Measurements from ENCODE around the gene CSNK1D. TPM values are rescaled to one million over a fixed set of nuclear protein-coding genes. Genes with fewer than 3 reads are reported as not detected.
A peak's percentile ranks its signal among the peaks of the same experiment; 100 is the strongest.

CSNK1D gene
- total and polyA plus RNA-seq, 10 of the 15 experiments (the other 5 are each of a cell fraction or from before 2014, with no cell fraction given) = 5.7 to 105 (median 58.1) TPM

DNA sequence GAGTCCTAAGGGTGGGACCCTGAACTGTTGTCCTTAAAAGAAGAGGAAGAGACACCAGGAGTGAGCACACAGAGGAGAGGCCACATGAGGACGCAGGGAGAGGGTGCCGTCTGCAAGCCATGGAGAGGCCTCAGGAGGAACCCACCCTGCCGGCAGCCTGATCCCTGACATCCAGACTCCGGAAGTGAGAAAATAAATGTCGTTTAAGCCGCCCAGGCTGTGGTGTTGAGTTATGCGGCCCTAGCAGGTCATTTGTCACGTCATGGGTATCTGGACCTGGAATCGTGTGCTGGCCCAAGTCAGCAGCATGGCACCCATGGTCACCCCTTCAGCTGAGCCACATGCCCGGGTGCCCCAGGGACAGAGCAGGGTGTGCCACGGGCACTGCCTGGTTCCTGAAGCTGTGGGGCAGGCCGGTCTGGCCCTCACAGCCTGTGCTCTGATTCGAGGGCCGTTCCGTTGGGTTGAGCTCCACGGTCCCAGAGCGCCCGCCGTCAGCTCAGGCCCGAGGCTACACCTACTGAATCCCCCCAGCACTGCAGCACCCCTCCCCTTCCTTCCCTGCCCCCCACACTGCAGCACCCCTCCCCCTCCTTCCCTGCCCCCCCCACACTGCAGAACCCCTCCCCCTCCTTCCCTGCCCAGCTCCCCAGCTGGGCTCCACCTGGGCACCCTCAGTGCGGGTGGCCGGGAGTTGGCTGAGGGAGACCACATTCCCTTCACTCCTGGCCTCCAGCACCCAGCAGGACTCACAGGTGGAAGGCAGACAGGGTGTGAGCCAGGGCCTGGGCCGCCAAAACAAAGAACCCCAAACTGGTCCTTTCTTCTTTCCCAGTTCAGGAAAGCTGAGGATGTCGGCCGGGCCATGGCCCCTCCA is 58.2 kb downstream of the CSNK1D start:
- no peaks in the 10 kb centered on the region; the same call in 2 of the 3 replicates for H3K9me3 ChIP-seq (replicated peaks; ENCODE audit: control insufficient read depth, insufficient read depth, low read length)
- H3K4me2 ChIP-seq (ENCODE audit: control insufficient read depth, insufficient read depth) = no peak overlapping the region
- no peak for DNase-seq (ENCODE audit: low read depth, low spot score)
- H4K20me1 ChIP-seq (ENCODE audit: control insufficient read depth, insufficient read depth) = no peaks in the 10 kb centered on the region
- in situ Hi-C loops (cut with MboI) = no loop called here
- ChIA-PET SMC1A (ENCODE audit: uncharacterized antibody, unreplicated experiment) (no interaction called here), RAD21 (ENCODE audit: unreplicated experiment) (interaction anchor here (2.4 kb wide), 1 partner anchor 9 kb away, joined by 5 read pairs; no protein-coding TSS in a partner anchor), CTCF (interaction anchor here (1.0 to 1.5 kb wide), 3 partner anchors 9 to 77 kb away, joined by 3 to 4 read pairs (median 3); no protein-coding TSS in a partner anchor), POLR2A (interaction anchor here (1.2 to 2.2 kb wide), 4 partner anchors 9 to 27 kb away, joined by 3 to 10 read pairs (median 5); partner anchors contain the start of gene SLC16A3)
- no peak overlapping the region for H3K9ac ChIP-seq (ENCODE audit: control insufficient read depth, insufficient read depth, low read length)
- BruUV-seq (replicated peaks) = no TSS peak
- no peak overlapping the region for H3K27ac ChIP-seq (ENCODE audit: control insufficient read depth, insufficient read depth)
- no peaks in the 10 kb centered on the region for H3K27me3 ChIP-seq (replicated peaks in 1 of 2; ENCODE audit: control insufficient read depth in 2 of 2, insufficient read depth in 2 of 2, low read length in 1 of 2)
- no peak overlapping the region for H3K4me3 ChIP-seq
- H3K79me2 ChIP-seq (ENCODE audit: control insufficient read depth, insufficient read depth, low read length) = no peaks in the 10 kb centered on the region; the same call in 1 of the 2 replicates
- no peak overlapping the region for H2AFZ ChIP-seq (ENCODE audit: control insufficient read depth, low read depth, low read length)
- FAIRE-seq = no peak
- intact Hi-C loops (cut with micrococcal nuclease; ENCODE audit: unreplicated experiment) = no loop called here
- H3K4me1 ChIP-seq (ENCODE audit: control insufficient read depth, insufficient read depth, low read length) = peaks cover 26% of the 10 kb centered on the region
- ATAC-seq = no peak
- H3K36me3 ChIP-seq (ENCODE audit: control insufficient read depth in 2 of 2, insufficient read depth in 2 of 2, low read length in 1 of 2) = no peaks in the 10 kb centered on the region
- WGBS (ENCODE audit: insufficient coverage, insufficient replicate concordance, low lambda C conversion rate, missing lambda C conversion rate) = 82% methylated on average over 23 of the region's 25 CpGs
- 0 out of 2 replicates have a peak, but pooled peaks have one; percentile 24 for TF ChIP-seq TCF12 (IDR thresholded peaks at IDR 0.05; ENCODE audit: low read depth, low read length)
- TF ChIP-seq IKZF2 (IDR thresholded peaks at IDR 0.05) = no peak

- DNase-seq (ENCODE audit: low read depth, low spot score) = no peak
- Histone ChIP-seq H3K4me2 (ENCODE audit: control insufficient read depth, insufficient read depth) (no peak overlapping the region), H3K27me3 (replicated peaks in 1 of 2; ENCODE audit: control insufficient read depth in 2 of 2, insufficient read depth in 2 of 2, low read length in 1 of 2) (no peaks in the 10 kb centered on the region), H3K4me3 (no peak overlapping the region), H3K9me3 (replicated peaks; ENCODE audit: control insufficient read depth, insufficient read depth, low read length) (no peaks in the 10 kb centered on the region), H3K4me1 (ENCODE audit: control insufficient read depth, insufficient read depth, low read length) (peaks cover 26% of the 10 kb centered on the region), H4K20me1 (ENCODE audit: control insufficient read depth, insufficient read depth) (no peaks in the 10 kb centered on the region), H3K9ac (ENCODE audit: control insufficient read depth, insufficient read depth, low read length) (no peak overlapping the region), H3K27ac (ENCODE audit: control insufficient read depth, insufficient read depth) (no peak overlapping the region), H3K79me2 (ENCODE audit: control insufficient read depth, insufficient read depth, low read length) (no peaks in the 10 kb centered on the region; the same call in 1 of the 2 replicates), H3K36me3 (ENCODE audit: control insufficient read depth in 2 of 2, insufficient read depth in 2 of 2, low read length in 1 of 2) (no peaks in the 10 kb centered on the region), H2AFZ (ENCODE audit: control insufficient read depth, low read depth, low read length) (no peak overlapping the region)
- POLR2A ChIA-PET = interaction anchor here (1.9 kb wide), 1 partner anchor 16 kb away, joined by 10 read pairs; the partner anchor contains the start of gene SLC16A3
- in situ Hi-C loops (cut with MboI) (no loop called here), intact Hi-C loops (cut with micrococcal nuclease; ENCODE audit: unreplicated experiment) (no loop called here)
- no peak for FAIRE-seq
- 69% methylated on average over 11 of the region's 11 CpGs for WGBS (ENCODE audit: insufficient coverage, insufficient replicate concordance, low lambda C conversion rate, missing lambda C conversion rate)
- CTCF ChIA-PET = interaction anchor here (1.6 kb wide), 1 partner anchor 8 kb away, joined by 5 read pairs; no protein-coding TSS in a partner anchor
- SMC1A ChIA-PET (ENCODE audit: uncharacterized antibody, unreplicated experiment) = interaction anchor here (1.0 kb wide), 1 partner anchor 15 kb away, joined by 3 read pairs; the partner anchor contains the start of gene SLC16A3
- no TSS peak for BruUV-seq (replicated peaks)
- RAD21 ChIA-PET (ENCODE audit: unreplicated experiment) = interaction anchor here (1.1 to 2.4 kb wide), 2 partner anchors 8 to 84 kb away, joined by 3 to 5 read pairs; no protein-coding TSS in a partner anchor
- ATAC-seq = no peak
- TF ChIP-seq SMC3 (IDR thresholded peaks at IDR 0.05; ENCODE audit: borderline replicate concordance, low read length) = no peak
- no peak for TF ChIP-seq MEF2B (IDR thresholded peaks at IDR 0.05; ENCODE audit: partially characterized antibody, poor library complexity, severe bottlenecking)
- TF ChIP-seq RBBP5 (conservative IDR thresholded peaks at IDR 0.05) = no peak
- TF ChIP-seq, protein P1, sequence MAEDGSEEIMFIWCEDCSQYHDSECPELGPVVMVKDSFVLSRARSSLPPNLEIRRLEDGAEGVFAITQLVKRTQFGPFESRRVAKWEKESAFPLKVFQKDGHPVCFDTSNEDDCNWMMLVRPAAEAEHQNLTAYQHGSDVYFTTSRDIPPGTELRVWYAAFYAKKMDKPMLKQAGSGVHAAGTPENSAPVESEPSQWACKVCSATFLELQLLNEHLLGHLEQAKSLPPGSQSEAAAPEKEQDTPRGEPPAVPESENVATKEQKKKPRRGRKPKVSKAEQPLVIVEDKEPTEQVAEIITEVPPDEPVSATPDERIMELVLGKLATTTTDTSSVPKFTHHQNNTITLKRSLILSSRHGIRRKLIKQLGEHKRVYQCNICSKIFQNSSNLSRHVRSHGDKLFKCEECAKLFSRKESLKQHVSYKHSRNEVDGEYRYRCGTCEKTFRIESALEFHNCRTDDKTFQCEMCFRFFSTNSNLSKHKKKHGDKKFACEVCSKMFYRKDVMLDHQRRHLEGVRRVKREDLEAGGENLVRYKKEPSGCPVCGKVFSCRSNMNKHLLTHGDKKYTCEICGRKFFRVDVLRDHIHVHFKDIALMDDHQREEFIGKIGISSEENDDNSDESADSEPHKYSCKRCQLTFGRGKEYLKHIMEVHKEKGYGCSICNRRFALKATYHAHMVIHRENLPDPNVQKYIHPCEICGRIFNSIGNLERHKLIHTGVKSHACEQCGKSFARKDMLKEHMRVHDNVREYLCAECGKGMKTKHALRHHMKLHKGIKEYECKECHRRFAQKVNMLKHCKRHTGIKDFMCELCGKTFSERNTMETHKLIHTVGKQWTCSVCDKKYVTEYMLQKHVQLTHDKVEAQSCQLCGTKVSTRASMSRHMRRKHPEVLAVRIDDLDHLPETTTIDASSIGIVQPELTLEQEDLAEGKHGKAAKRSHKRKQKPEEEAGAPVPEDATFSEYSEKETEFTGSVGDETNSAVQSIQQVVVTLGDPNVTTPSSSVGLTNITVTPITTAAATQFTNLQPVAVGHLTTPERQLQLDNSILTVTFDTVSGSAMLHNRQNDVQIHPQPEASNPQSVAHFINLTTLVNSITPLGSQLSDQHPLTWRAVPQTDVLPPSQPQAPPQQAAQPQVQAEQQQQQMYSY (CRISPR knock-in tag; IDR thresholded peaks at IDR 0.05) = no peak
- no peak for TF ChIP-seq CREB1 (IDR thresholded peaks at IDR 0.05; ENCODE audit: low read depth)
- no peak for TF ChIP-seq ZNF274 (IDR thresholded peaks at IDR 0.05; ENCODE audit: insufficient read depth, insufficient read length)
These were observed 59.4 kb downstream of the CSNK1D start for GRCh38 chr17:82214012-82214628.

Measured in GM12878 (cell line).